Osteoblast (primary cell): ENCODE measurements around the gene PUS10. TPM values are rescaled to one million over a fixed set of nuclear protein-coding genes. Genes with fewer than 3 reads are reported as not detected.

ENCODE experiments used
- DNase-seq: peaks from one replicate; pipeline ENCODE4 v3.0.0; 2011; ENCODE audit warnings: low spot score, mixed read lengths; ENCODE audit not compliant: insufficient read length; ENCODE audit errors: missing footprints
- H2AFZ ChIP-seq: 2 replicates; pipeline ENCODE4 v1.6.0; 2011; ENCODE audit warnings: mild to moderate bottlenecking, low read length
- H3K27ac ChIP-seq: 2 replicates; pipeline ENCODE4 v1.5.1; 2011; ENCODE audit warnings: mild to moderate bottlenecking, low read depth, low read length, moderate library complexity
- H3K27me3 ChIP-seq: 2 replicates; pipeline ENCODE4 v1.6.0; 2012; ENCODE audit warnings: mild to moderate bottlenecking, control low read depth, inconsistent platforms, low read length, moderate library complexity; ENCODE audit not compliant: insufficient read depth
- H3K36me3 ChIP-seq: 2 replicates; pipeline ENCODE4 v1.5.1; 2011; ENCODE audit warnings: mild to moderate bottlenecking, low read length, control low read depth, moderate library complexity; ENCODE audit not compliant: insufficient read depth
- H3K4me1 ChIP-seq: 2 replicates; pipeline ENCODE4 v1.5.1; 2011; ENCODE audit warnings: mild to moderate bottlenecking, low read length, control low read depth, moderate library complexity; ENCODE audit not compliant: insufficient read depth
- H3K4me2 ChIP-seq: 2 replicates; pipeline ENCODE4 v1.6.0; 2011; ENCODE audit warnings: mild to moderate bottlenecking, low read length; ENCODE audit not compliant: insufficient read depth
- H3K4me3 ChIP-seq: fragments of 200-600 bp; sonication (generic); 3 replicates; pipeline ENCODE4 v1.5.1; 2012; ENCODE audit warnings: mild to moderate bottlenecking, low read length, inconsistent platforms; ENCODE audit not compliant: insufficient read depth
- H3K79me2 ChIP-seq: 2 replicates; pipeline ENCODE4 v1.6.0; 2012; ENCODE audit warnings: mild to moderate bottlenecking, low read length, control low read depth, inconsistent platforms; ENCODE audit not compliant: insufficient read depth
- H3K9me3 ChIP-seq: 2 replicates; pipeline ENCODE4 v1.5.1; 2011; ENCODE audit warnings: low read depth, low read length, control low read depth
- H4K20me1 ChIP-seq: 2 replicates; pipeline ENCODE4 v1.6.0; 2012; ENCODE audit warnings: mild to moderate bottlenecking, low read length, control low read depth; ENCODE audit not compliant: insufficient read depth
- total RNA-seq: library from RNA; depleted of rRNA; stranded (reverse); fragments of >200 nt; gene quantifications from 2 replicates; pipeline ENCODE4 v1.2.3, GENCODE V29; 2012
- TF ChIP-seq, protein P1 (sequence below): IDR thresholded peaks from 2 replicates; pipeline ENCODE4 v1.5.1; 2011; ENCODE audit warnings: mild to moderate bottlenecking, low read depth, low read length, moderate library complexity; ENCODE audit errors: extremely low read depth

The PUS10 gene
- total RNA-seq, 1 donor, result 5.8 TPM

DNA sequence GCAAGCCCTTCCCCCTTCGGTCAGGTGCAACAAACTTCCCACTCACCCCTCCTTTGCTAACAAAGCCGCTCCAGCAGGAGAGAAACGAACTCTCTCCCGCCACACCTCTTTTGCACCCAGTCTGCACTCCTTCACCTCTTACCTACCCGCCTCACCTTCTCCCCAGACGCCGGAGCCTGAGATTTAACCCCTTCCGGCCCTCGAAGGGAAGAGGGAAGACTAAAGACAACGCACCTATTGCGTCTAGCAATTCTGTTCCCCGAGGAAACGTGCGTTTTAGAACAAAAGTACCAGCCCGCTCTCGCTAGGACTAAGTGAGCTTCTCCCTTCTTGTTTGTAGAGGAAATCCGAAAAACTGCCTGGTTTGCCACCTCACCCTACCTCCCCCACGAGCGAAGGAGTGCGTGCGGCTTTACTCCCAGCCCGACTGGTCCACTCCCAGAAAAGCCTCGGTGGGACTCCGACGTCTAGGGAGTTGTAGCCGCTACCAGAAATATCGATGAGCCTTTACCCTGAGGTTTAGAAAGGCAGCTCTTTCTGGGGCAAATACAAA, 976 bp downstream of the PUS10 start:
- peak overlapping the region; percentile 89 for H3K4me2 ChIP-seq
- H3K4me1 ChIP-seq, result peaks cover 13% of the 10 kb centered on the region
- peak overlapping the region; percentile 81 for H3K4me3 ChIP-seq
- DNase-seq, result peak; percentile 82
- peaks cover 60% of the 10 kb centered on the region for H3K79me2 ChIP-seq
- H3K27ac ChIP-seq, result peak overlapping the region; percentile 79
- TF ChIP-seq, protein P1, sequence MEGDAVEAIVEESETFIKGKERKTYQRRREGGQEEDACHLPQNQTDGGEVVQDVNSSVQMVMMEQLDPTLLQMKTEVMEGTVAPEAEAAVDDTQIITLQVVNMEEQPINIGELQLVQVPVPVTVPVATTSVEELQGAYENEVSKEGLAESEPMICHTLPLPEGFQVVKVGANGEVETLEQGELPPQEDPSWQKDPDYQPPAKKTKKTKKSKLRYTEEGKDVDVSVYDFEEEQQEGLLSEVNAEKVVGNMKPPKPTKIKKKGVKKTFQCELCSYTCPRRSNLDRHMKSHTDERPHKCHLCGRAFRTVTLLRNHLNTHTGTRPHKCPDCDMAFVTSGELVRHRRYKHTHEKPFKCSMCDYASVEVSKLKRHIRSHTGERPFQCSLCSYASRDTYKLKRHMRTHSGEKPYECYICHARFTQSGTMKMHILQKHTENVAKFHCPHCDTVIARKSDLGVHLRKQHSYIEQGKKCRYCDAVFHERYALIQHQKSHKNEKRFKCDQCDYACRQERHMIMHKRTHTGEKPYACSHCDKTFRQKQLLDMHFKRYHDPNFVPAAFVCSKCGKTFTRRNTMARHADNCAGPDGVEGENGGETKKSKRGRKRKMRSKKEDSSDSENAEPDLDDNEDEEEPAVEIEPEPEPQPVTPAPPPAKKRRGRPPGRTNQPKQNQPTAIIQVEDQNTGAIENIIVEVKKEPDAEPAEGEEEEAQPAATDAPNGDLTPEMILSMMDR, result no peak
- H2AFZ ChIP-seq, result peak overlapping the region; percentile 96
- H3K36me3 ChIP-seq, result peaks cover 8% of the 10 kb centered on the region
- peaks cover 4% of the 10 kb centered on the region for H4K20me1 ChIP-seq
- no peaks in the 10 kb centered on the region for H3K27me3 ChIP-seq
- H3K9me3 ChIP-seq, result no peaks in the 10 kb centered on the region

DNA sequence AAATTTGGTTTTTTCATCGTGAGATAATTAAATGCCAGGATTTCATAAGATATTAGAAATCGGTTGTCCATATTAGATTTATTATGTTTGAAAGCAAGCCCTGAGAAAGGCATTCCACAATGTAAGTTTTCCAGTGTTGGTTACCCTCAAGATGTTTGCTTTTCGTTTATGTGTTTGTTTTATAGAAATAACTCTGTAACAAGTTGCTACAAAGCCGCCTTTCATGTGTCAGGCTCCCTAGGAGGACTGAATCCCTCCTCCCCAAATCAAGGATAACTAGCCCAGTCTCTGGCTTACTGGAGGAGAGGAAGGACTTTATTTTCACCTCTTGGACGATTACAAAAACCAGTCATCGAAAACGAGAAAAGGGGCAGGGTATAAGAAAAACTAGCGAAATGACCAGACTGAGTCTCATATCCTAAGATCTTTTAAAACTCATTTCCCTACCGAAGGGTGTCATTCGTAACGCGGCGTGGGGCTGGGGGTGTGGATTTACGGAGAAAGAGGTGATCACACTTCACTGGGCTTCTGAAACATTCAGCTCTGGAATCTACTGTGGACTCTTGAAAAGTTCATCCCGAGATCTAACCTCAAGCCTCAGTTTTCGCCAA, 1.6 kb downstream of the PUS10 start:
- no peak for DNase-seq
- H3K36me3 ChIP-seq, result peaks cover 8% of the 10 kb centered on the region
- H3K4me2 ChIP-seq, result peak overlapping the region; percentile 89
- peaks cover 4% of the 10 kb centered on the region for H4K20me1 ChIP-seq
- peak overlapping the region; percentile 81 for H3K4me3 ChIP-seq
- H3K9me3 ChIP-seq, result no peaks in the 10 kb centered on the region
- TF ChIP-seq, protein P1, result no peak
- H3K27me3 ChIP-seq, result no peaks in the 10 kb centered on the region
- H3K27ac ChIP-seq, result peak overlapping the region; percentile 79
- peaks cover 19% of the 10 kb centered on the region for H3K4me1 ChIP-seq
- peaks cover 56% of the 10 kb centered on the region for H3K79me2 ChIP-seq
- peak overlapping the region; percentile 96 for H2AFZ ChIP-seq

DNA sequence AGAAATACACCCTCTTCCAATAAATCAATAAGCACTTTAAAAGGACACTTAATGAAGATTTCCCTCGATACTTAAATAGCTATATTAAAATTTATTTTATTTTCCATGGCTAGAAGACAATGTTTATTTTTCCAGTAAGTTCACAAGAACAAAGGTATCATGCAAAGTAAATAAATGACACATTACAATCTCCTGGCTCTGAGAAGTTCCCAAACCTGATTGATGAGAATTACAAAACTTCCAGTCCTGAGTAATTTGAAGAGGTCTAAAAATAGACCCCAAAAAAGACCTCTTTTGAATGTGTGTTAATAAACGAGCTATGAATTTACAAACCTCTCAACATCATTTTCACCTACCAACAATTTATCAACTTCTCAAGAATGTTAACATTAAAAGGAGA, 2.1 kb downstream of the PUS10 start:
- TF ChIP-seq, protein P1, result no peak
- Histone ChIP-seq H2AFZ (no peak overlapping the region), H3K79me2 (peaks cover 50% of the 10 kb centered on the region), H3K4me1 (peaks cover 20% of the 10 kb centered on the region), H3K27ac (no peak overlapping the region), H3K4me3 (peak overlapping the region; percentile 81), H4K20me1 (peaks cover 4% of the 10 kb centered on the region), H3K9me3 (no peaks in the 10 kb centered on the region), H3K36me3 (peaks cover 4% of the 10 kb centered on the region), H3K27me3 (no peaks in the 10 kb centered on the region), H3K4me2 (peak overlapping the region; percentile 89)
- DNase-seq, result no peak

DNA sequence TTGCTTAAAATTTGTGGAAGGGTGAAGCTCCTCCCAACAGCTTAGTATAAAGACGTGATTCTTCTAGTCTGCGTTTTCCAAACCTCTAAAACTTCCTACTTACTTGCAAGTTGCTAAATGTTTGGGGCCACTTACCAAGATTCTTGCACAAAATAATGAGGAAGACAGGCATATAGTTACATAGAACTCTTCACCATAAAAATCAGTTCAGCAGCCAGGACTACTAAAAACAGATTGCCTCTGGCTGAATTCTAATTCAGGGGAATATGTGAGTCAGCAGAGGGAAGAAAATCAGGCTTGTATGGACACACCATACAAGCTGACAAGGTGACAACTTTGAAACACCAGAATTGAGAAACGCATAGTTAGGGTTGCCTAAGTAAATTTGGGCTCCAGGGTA, 3.3 kb downstream of the PUS10 start:
- DNase-seq, result no peak
- H3K36me3 ChIP-seq, result no peaks in the 10 kb centered on the region
- TF ChIP-seq, protein P1, result no peak

More for the DNA sequence above, 3.3 kb downstream of the PUS10 start:
- Histone ChIP-seq H3K27me3 (no peaks in the 10 kb centered on the region), H3K27ac (no peak overlapping the region), H3K79me2 (peaks cover 38% of the 10 kb centered on the region), H3K4me3 (no peak overlapping the region), H3K9me3 (no peaks in the 10 kb centered on the region), H3K4me1 (peaks cover 20% of the 10 kb centered on the region), H3K4me2 (no peak overlapping the region), H2AFZ (no peak overlapping the region), H4K20me1 (peaks cover 4% of the 10 kb centered on the region)
